Right lobe of liver (tissue), 4 donors: ENCODE measurements around the gene CCDC6.

Experiments used
- POLR2A ChIP-seq: fragments of 450-650 bp; IDR thresholded peaks from one replicate; pipeline ENCODE4 v1.6.1; 2017; ENCODE audit warnings: antibody characterized with exemption, mild to moderate bottlenecking
- TF ChIP-seq, protein P1 (sequence below), 4 donors: fragments of 200-600 bp in 3 of 4; fragments of 450-650 bp in 1 of 4; IDR thresholded peaks; one replicate each; pipeline versions ENCODE4 v1.5.1 to v1.8.0; 2016 to 2022; ENCODE audit warnings: antibody characterized with exemption in 4 of 4, mild to moderate bottlenecking in 2 of 4
- donor health status: DM: no; HTN: no; CAD: no.
- donor health status: DM: no; HTN: no; CAD: no.
- donor health status: DM: no; HTN: yes; CAD: no.

DNA sequence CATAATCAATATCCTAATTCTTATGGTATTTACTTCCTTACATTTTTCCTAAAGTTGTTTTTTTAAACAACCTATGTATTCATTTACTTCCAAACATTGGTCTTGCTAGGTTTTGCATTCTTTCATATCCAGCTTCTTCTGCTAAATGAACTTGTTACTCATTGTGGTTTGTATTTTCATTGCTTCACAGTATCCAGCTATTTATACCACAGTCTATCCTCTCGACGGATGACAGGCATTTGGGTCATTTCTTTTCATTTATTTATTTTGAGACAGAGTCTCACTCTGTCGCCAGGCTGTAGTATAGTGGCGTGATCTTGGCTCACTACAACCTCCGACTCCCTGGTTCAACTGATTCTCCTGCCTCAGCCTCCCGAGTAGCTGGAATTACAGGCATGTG lies 66.8 kb downstream of the CCDC6 start:
- TF ChIP-seq, protein P1, sequence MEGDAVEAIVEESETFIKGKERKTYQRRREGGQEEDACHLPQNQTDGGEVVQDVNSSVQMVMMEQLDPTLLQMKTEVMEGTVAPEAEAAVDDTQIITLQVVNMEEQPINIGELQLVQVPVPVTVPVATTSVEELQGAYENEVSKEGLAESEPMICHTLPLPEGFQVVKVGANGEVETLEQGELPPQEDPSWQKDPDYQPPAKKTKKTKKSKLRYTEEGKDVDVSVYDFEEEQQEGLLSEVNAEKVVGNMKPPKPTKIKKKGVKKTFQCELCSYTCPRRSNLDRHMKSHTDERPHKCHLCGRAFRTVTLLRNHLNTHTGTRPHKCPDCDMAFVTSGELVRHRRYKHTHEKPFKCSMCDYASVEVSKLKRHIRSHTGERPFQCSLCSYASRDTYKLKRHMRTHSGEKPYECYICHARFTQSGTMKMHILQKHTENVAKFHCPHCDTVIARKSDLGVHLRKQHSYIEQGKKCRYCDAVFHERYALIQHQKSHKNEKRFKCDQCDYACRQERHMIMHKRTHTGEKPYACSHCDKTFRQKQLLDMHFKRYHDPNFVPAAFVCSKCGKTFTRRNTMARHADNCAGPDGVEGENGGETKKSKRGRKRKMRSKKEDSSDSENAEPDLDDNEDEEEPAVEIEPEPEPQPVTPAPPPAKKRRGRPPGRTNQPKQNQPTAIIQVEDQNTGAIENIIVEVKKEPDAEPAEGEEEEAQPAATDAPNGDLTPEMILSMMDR (IDR thresholded peaks at IDR 0.05) = no peak
- no peak for TF ChIP-seq POLR2A
